ENCODE data around the gene RSBN1L.
A peak's percentile ranks its signal among the peaks of the same experiment; 100 is the strongest.

The RSBN1L gene

GRCh38 chr7:77696643-77697534 is 630 bp downstream of the RSBN1L start:
- peaks cover 62% of the 10 kb centered on the region for H3K79me2 ChIP-seq (ENCODE audit: insufficient read depth, low read length)
- peak overlapping the region; percentile 90 for H2AFZ ChIP-seq (ENCODE audit: low read length)
- H3K9me3 ChIP-seq (ENCODE audit: insufficient read depth, low read depth, low read length) = no peaks in the 10 kb centered on the region
- no peaks in the 10 kb centered on the region for H3K36me3 ChIP-seq (ENCODE audit: insufficient read depth, low read length)
- H3K4me3 ChIP-seq (ENCODE audit: low read length, poor library complexity, severe bottlenecking) = peak overlapping the region; percentile 95
- TF ChIP-seq, protein P1, sequence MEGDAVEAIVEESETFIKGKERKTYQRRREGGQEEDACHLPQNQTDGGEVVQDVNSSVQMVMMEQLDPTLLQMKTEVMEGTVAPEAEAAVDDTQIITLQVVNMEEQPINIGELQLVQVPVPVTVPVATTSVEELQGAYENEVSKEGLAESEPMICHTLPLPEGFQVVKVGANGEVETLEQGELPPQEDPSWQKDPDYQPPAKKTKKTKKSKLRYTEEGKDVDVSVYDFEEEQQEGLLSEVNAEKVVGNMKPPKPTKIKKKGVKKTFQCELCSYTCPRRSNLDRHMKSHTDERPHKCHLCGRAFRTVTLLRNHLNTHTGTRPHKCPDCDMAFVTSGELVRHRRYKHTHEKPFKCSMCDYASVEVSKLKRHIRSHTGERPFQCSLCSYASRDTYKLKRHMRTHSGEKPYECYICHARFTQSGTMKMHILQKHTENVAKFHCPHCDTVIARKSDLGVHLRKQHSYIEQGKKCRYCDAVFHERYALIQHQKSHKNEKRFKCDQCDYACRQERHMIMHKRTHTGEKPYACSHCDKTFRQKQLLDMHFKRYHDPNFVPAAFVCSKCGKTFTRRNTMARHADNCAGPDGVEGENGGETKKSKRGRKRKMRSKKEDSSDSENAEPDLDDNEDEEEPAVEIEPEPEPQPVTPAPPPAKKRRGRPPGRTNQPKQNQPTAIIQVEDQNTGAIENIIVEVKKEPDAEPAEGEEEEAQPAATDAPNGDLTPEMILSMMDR (conservative IDR thresholded peaks at IDR 0.05; ENCODE audit: low read length) = no peak
- no peak for TF ChIP-seq EZH2phosphoT487 (IDR thresholded peaks at IDR 0.05; ENCODE audit: borderline replicate concordance)
- peaks cover 49% of the 10 kb centered on the region for H4K20me1 ChIP-seq (ENCODE audit: insufficient read depth, low read length, poor library complexity, severe bottlenecking)
- H3K27me3 ChIP-seq (ENCODE audit: insufficient read depth, low read length, poor library complexity, severe bottlenecking) = no peaks in the 10 kb centered on the region
- H3F3A ChIP-seq (ENCODE audit: low read depth) = no peaks in the 10 kb centered on the region
- peak overlapping the region; percentile 90 for H3K9ac ChIP-seq (ENCODE audit: low read depth, low read length, poor library complexity, severe bottlenecking)
- peak overlapping the region; percentile 94 for H3K4me2 ChIP-seq (ENCODE audit: low read depth, low read length, poor library complexity, severe bottlenecking)
- H3K9me2 ChIP-seq (replicated peaks; ENCODE audit: low read depth, low read length) = no peaks in the 10 kb centered on the region
- peaks cover 38% of the 10 kb centered on the region for H3K4me1 ChIP-seq (ENCODE audit: insufficient read depth, low read length, poor library complexity, severe bottlenecking)

- H3K27me3 ChIP-seq (ENCODE audit: insufficient read depth, low read length, poor library complexity, severe bottlenecking) = no peaks in the 10 kb centered on the region
- peak overlapping the region; percentile 90 for H3K9ac ChIP-seq (ENCODE audit: low read depth, low read length, poor library complexity, severe bottlenecking)
- peaks cover 41% of the 10 kb centered on the region for H3K4me1 ChIP-seq (ENCODE audit: insufficient read depth, low read length, poor library complexity, severe bottlenecking)
- H2AFZ ChIP-seq (ENCODE audit: low read length) = peak overlapping the region; percentile 90; the same call in 1 of the 2 replicates
- no peaks in the 10 kb centered on the region for H3K9me3 ChIP-seq (ENCODE audit: insufficient read depth, low read depth, low read length)
- peak overlapping the region; percentile 94 for H3K4me2 ChIP-seq (ENCODE audit: low read depth, low read length, poor library complexity, severe bottlenecking)
- no peaks in the 10 kb centered on the region for H3F3A ChIP-seq (ENCODE audit: low read depth)
- H3K36me3 ChIP-seq (ENCODE audit: insufficient read depth, low read length) = no peaks in the 10 kb centered on the region
- peaks cover 68% of the 10 kb centered on the region for H3K79me2 ChIP-seq (ENCODE audit: insufficient read depth, low read length)
- peaks cover 53% of the 10 kb centered on the region for H4K20me1 ChIP-seq (ENCODE audit: insufficient read depth, low read length, poor library complexity, severe bottlenecking)
- H3K9me2 ChIP-seq (replicated peaks; ENCODE audit: low read depth, low read length) = no peaks in the 10 kb centered on the region
- TF ChIP-seq, protein P1 (conservative IDR thresholded peaks at IDR 0.05; ENCODE audit: low read length) = no peak
- TF ChIP-seq EZH2phosphoT487 (IDR thresholded peaks at IDR 0.05; ENCODE audit: borderline replicate concordance) = no peak
- H3K4me3 ChIP-seq (ENCODE audit: low read length, poor library complexity, severe bottlenecking) = peak overlapping the region; percentile 95
Observed at GRCh38 chr7:77697535-77697831, 1.2 kb downstream of the RSBN1L start.

DNA sequence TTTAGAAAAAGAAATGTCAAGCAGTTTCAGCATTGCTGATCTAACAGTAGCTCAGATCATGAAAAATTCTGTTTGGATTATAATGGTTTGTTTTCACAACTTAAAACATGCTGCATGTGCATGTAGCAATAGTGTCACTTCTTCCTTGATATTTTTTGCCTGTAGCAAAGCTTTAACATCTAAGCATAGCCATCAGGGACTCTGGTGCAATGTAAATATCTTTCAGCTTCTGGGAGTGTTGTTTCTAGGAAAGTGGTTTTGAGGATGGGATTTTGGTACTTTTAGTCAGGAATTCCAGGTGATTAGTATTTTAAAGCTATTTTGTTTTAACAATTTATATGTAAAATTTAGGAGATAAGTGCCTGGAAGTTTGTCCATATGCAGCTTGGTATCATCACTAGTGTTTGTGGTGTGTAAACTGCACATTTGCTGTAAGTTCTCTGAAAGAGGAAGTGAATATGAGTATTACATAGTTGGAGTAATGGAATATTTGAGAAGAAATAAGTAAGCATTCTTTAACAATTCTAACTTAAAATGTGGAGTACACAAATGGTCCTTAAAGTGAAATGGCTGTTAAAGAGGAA is 1.9 kb downstream of the RSBN1L start:
- H2AFZ ChIP-seq (ENCODE audit: low read length) = no peak overlapping the region
- peak overlapping the region; percentile 95 for H3K4me3 ChIP-seq (ENCODE audit: low read length, poor library complexity, severe bottlenecking)
- peaks cover 75% of the 10 kb centered on the region for H3K79me2 ChIP-seq (ENCODE audit: insufficient read depth, low read length)
- no peaks in the 10 kb centered on the region for H3F3A ChIP-seq (ENCODE audit: low read depth)
- H3K36me3 ChIP-seq (ENCODE audit: insufficient read depth, low read length) = no peaks in the 10 kb centered on the region
- H3K4me1 ChIP-seq (ENCODE audit: insufficient read depth, low read length, poor library complexity, severe bottlenecking) = peaks cover 46% of the 10 kb centered on the region
- H3K9ac ChIP-seq (ENCODE audit: low read depth, low read length, poor library complexity, severe bottlenecking) = peak overlapping the region; percentile 90
- H3K9me3 ChIP-seq (ENCODE audit: insufficient read depth, low read depth, low read length) = no peaks in the 10 kb centered on the region
- H4K20me1 ChIP-seq (ENCODE audit: insufficient read depth, low read length, poor library complexity, severe bottlenecking) = peaks cover 60% of the 10 kb centered on the region
- H3K27me3 ChIP-seq (ENCODE audit: insufficient read depth, low read length, poor library complexity, severe bottlenecking) = no peaks in the 10 kb centered on the region
- H3K9me2 ChIP-seq (replicated peaks; ENCODE audit: low read depth, low read length) = no peaks in the 10 kb centered on the region
- H3K4me2 ChIP-seq (ENCODE audit: low read depth, low read length, poor library complexity, severe bottlenecking) = peak overlapping the region; percentile 94
- TF ChIP-seq EZH2phosphoT487 (IDR thresholded peaks at IDR 0.05; ENCODE audit: borderline replicate concordance) = no peak
- TF ChIP-seq, protein P1 (conservative IDR thresholded peaks at IDR 0.05; ENCODE audit: low read length) = no peak
